ENCODE measurements around the gene VPS26A. TPM values are rescaled to one million over a fixed set of nuclear protein-coding genes. Genes with fewer than 3 reads are reported as not detected.

The VPS26A gene
- total RNA-seq, result 10 to 100 TPM; 38.9 to 39.5 TPM

DNA sequence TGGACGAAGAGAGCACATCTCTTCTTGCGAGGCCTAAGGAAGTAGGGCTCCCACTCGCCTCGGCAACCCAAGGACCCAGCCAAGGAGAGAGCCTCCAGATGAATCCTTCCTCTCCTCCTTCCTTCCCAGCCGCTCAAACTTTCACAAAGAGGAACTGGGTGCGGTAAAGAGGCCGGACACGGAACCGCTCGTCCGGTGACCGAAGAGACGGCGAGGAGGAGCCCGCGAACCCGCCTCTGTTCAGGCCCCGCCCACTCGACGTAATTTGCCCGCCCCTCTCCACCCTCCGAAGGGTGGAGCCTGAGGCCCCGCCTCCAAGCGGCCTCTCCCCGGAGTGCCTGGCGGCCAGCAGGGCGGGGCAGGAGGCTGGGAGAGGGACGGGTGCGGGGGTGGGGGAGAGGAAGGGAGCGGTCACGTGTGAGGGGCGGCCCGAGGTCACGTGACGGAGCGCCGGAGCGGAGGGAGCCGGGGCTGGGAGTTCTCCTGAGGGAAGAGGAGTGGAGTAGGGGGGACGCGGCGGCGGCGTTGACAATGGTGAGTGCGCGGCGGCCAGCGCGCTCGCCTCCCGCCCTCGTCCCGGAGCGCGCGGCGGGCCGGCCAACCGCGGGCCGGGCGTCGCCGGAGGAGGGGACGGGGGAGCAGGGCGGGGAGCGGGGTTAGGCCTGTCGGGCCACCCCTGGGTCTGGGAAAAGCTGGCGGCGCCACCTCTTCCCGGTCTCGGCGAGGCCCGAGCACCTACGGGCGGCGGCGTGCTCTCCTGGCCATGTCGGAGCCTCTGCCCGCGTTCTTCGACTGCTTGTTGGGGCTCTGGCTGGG lies at the start of gene VPS26A:
Gene VPS26A (plus strand): TSS at position 432 of the 816 bp plus-strand sequence. CDS start 100 bp downstream, at position 532.
- peak within 1 kb of the TSS; percentile 95 for H3K27ac Mint-ChIP-seq
- DNase-seq, result peak; percentile 99
- no peaks in the 10 kb centered on the region for H3K36me3 Mint-ChIP-seq
- peaks cover 29% of the 10 kb centered on the region for H3K4me1 Mint-ChIP-seq
- no peaks in the 10 kb centered on the region for H3K27me3 Mint-ChIP-seq
- no peaks in the 10 kb centered on the region for H3K9me3 Mint-ChIP-seq
- peak within 1 kb of the TSS; percentile 94 for H3K4me3 Mint-ChIP-seq

- H3K4me3 Mint-ChIP-seq, result no peak overlapping the region
- H3K27ac Mint-ChIP-seq, result no peak overlapping the region
- no peaks in the 10 kb centered on the region for H3K27me3 Mint-ChIP-seq
- no peaks in the 10 kb centered on the region for H3K36me3 Mint-ChIP-seq
- H3K9me3 Mint-ChIP-seq, result no peaks in the 10 kb centered on the region
- peaks cover 6% of the 10 kb centered on the region for H3K4me1 Mint-ChIP-seq
- DNase-seq, result no peak
Measured at GRCh38 chr10:69074532-69074931, 49.4 kb upstream of the VPS26A start.

- H3K4me1 Mint-ChIP-seq, result peaks cover 6% of the 10 kb centered on the region
- H3K36me3 Mint-ChIP-seq, result no peaks in the 10 kb centered on the region
- no peak overlapping the region for H3K27ac Mint-ChIP-seq
- no peak overlapping the region for H3K4me3 Mint-ChIP-seq
- H3K27me3 Mint-ChIP-seq, result no peaks in the 10 kb centered on the region
- H3K9me3 Mint-ChIP-seq, result no peaks in the 10 kb centered on the region
- DNase-seq, result no peak
Measured at GRCh38 chr10:69075431-69075830, 48.5 kb upstream of the VPS26A start.

DNA sequence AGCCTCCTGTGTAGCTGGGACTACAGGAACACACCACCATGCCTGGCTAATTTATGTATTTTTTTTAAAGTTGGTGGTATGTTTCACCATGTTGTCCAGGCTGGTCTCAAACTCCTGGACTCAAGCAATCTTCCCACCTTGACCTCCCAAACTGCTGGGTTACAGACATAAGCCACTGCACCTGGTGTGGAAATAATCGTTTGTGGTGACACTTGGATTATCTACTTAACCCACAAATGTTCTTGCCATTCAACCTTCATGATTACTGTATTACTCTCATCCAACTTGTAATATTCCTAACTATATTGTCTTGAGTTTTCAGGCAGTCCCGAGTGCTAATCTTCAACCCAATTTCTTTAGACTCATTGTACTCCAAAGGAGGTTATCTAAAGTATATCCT lies 45.7 kb upstream of the VPS26A start:
- Mint-ChIP-seq H3K9me3 (no peaks in the 10 kb centered on the region), H3K4me1 (peaks cover 2% of the 10 kb centered on the region), H3K27me3 (no peaks in the 10 kb centered on the region), H3K27ac (no peak overlapping the region), H3K36me3 (no peaks in the 10 kb centered on the region), H3K4me3 (no peak overlapping the region)
- no peak for DNase-seq

- no peak overlapping the region for H3K4me3 Mint-ChIP-seq
- no peak overlapping the region for H3K27ac Mint-ChIP-seq
- H3K27me3 Mint-ChIP-seq, result no peaks in the 10 kb centered on the region
- H3K4me1 Mint-ChIP-seq, result peaks cover 3% of the 10 kb centered on the region
- no peaks in the 10 kb centered on the region for H3K36me3 Mint-ChIP-seq
- DNase-seq, result no peak
- H3K9me3 Mint-ChIP-seq, result no peaks in the 10 kb centered on the region
Measured at GRCh38 chr10:69080226-69080625, 43.8 kb upstream of the VPS26A start.

DNA sequence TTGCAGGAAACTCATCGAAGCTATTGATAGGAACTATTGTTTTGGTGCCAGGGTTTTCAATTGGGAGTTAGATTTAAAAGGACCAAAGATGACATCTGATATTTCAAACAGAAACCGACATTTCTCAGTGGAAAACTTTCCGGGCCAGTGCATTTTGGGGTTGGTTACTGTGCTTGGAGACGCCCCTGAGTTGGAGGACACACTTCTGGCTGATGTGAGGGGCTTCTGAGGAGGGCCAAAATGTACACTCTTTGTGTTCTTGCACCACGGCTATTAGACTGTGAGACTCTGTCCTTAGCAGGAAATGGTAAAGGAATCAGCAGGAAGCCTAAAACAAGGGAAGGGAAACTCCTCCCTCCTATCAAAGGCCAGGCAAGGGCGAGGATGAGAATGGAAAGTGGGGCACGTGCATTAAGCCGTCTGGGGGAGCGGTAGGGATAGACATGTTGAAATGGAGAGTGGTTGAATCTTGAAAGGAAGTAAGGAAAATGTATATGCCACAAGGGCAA lies 37.9 kb upstream of the VPS26A start:
- peak overlapping the region; percentile 67 for H3K4me3 Mint-ChIP-seq
- H3K9me3 Mint-ChIP-seq, result peaks cover 2% of the 10 kb centered on the region
- peak overlapping the region; percentile 89 for H3K27ac Mint-ChIP-seq
- no peak for DNase-seq
- no peaks in the 10 kb centered on the region for H3K27me3 Mint-ChIP-seq
- H3K36me3 Mint-ChIP-seq, result peaks cover 33% of the 10 kb centered on the region
- peaks cover 45% of the 10 kb centered on the region for H3K4me1 Mint-ChIP-seq

DNA sequence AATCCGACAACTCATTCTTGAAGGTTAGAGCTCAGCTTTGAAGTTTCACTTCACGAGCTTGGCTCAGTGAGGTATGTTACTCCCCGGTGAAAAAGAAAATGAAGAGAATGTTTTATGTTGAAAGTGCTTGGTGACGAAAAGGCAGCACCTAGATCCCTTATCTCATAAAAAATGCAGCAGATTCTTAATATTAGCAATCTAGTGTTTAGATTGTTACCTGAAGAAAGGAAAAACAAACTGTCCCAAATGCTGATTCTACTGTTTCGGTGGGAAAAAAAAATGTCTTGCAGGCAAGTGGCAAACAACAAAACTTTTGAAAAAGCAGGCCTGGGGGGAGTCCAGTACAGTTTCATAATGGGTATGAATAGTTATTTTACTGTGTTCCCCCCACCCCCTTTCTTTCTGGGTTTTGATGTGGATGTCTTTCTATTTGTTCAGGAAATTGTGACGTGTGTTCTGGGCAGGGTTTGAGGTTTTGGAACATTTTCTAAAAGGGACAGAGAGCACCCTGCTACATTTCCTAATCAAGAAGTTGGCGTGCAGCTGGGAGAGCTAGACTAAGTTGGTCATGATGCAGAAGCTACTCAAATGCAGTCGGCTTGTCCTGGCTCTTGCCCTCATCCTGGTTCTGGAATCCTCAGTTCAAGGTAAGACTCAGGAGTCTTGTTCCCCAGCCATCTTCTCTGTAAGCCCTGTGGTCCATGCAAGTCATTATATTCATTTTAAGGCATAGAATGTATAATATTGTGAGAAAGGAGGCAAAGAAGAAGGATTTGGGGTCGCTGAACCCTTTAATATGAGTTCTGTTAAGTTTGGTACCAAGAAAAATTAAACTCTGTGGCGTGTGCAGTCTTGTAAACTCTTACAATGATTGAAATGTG lies 36.1 kb upstream of the VPS26A start, which contains the start of gene SRGN:
Gene SRGN (plus strand): TSS at position 514 of the 881 bp plus-strand sequence. CDS start 55 bp downstream, at position 569.
- Mint-ChIP-seq H3K36me3 (peaks cover 44% of the 10 kb centered on the region), H3K9me3 (peaks cover 2% of the 10 kb centered on the region), H3K4me3 (peak within 1 kb of the TSS; percentile 94), H3K4me1 (peaks cover 61% of the 10 kb centered on the region), H3K27ac (peak within 1 kb of the TSS; percentile 96), H3K27me3 (no peaks in the 10 kb centered on the region)
- peak; percentile 78 for DNase-seq

DNA sequence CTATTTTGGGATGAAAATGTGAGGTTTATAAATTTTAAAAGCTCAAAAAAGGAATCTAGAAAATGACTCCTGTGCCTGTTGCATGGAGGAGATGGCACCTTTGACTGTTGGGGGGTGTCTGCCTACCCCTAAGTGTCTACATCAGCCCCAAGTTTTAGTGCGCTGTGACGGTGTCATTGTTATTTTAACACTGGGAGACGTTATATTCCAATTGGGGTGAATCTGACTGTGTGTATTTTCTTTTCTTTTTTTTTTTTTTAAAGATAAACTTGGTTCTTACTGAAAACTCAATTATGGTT lies 35.6 kb upstream of the VPS26A start:
- H3K27me3 Mint-ChIP-seq, result no peaks in the 10 kb centered on the region
- H3K36me3 Mint-ChIP-seq, result peaks cover 48% of the 10 kb centered on the region
- peaks cover 2% of the 10 kb centered on the region for H3K9me3 Mint-ChIP-seq
- peaks cover 66% of the 10 kb centered on the region for H3K4me1 Mint-ChIP-seq
- peak overlapping the region; percentile 96 for H3K27ac Mint-ChIP-seq
- peak; percentile 11 for DNase-seq
- peak overlapping the region; percentile 94 for H3K4me3 Mint-ChIP-seq

DNA sequence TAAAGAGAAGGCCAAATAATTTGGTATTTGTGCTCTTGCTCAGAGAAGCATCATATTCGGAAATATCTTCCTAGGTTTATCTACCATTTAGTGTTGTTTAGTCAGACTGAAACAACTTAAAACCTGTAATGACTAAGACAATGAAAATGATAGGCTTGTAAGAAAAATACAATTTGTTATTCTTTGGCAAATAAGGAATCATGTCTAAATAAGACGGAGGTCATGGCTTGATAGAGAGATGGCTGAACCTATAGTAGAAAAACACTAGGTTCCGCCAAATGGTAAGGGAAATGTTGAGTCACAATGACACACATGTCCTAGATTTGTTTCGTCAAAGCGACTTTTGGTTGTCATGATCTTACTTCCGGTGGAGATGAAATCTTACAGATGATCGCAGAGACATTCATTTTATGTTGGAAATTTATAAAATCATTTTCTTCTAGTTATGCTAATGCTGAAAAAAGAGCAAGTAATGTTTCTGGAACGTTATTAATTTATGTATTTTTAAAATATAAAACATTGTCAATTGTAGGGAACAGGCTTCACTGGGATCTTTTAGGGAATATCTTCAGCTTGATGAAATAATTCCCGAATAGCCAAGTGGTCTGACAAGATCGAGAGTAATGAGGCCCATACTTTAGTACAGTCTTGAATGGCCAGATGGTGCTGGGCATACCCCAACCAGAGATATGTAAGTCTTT lies 35.0 kb upstream of the VPS26A start:
- peak; percentile 10 for DNase-seq
- peaks cover 70% of the 10 kb centered on the region for H3K4me1 Mint-ChIP-seq
- H3K9me3 Mint-ChIP-seq, result peaks cover 2% of the 10 kb centered on the region
- H3K27me3 Mint-ChIP-seq, result no peaks in the 10 kb centered on the region
- peak overlapping the region; percentile 94 for H3K4me3 Mint-ChIP-seq
- H3K27ac Mint-ChIP-seq, result peak overlapping the region; percentile 96
- H3K36me3 Mint-ChIP-seq, result peaks cover 50% of the 10 kb centered on the region

GRCh38 chr10:69089638-69090599 lies 34.1 kb upstream of the VPS26A start:
- no peaks in the 10 kb centered on the region for H3K27me3 Mint-ChIP-seq
- peak; percentile 82 for DNase-seq
- H3K27ac Mint-ChIP-seq, result peak overlapping the region; percentile 96
- peaks cover 2% of the 10 kb centered on the region for H3K9me3 Mint-ChIP-seq
- peaks cover 50% of the 10 kb centered on the region for H3K36me3 Mint-ChIP-seq
- H3K4me3 Mint-ChIP-seq, result peak overlapping the region; percentile 94
- H3K4me1 Mint-ChIP-seq, result peaks cover 72% of the 10 kb centered on the region

DNA sequence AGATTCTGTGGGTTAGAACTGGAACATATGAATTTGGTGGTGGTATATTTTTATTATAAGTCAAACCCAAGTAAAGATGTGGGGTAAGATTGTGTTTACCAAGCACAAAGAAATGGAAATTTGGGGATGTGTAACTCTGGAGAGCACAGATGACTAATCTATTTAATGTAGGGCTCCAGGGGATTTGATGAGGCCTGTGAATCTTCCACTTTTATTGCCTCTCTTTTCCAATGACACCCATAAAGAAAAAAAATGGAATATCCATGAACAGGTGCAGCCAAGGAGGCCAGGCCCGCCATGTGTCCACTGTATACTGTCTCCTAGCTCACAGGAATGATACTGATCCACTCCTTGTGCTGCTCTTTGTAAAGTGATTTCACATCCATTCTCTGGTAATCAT lies 33.3 kb upstream of the VPS26A start:
- peaks cover 67% of the 10 kb centered on the region for H3K4me1 Mint-ChIP-seq
- no peak for DNase-seq
- H3K9me3 Mint-ChIP-seq, result peaks cover 2% of the 10 kb centered on the region
- H3K27me3 Mint-ChIP-seq, result no peaks in the 10 kb centered on the region
- peak overlapping the region; percentile 96 for H3K27ac Mint-ChIP-seq
- H3K36me3 Mint-ChIP-seq, result peaks cover 53% of the 10 kb centered on the region
- peak overlapping the region; percentile 94 for H3K4me3 Mint-ChIP-seq

- Mint-ChIP-seq H3K27ac (peak overlapping the region; percentile 96), H3K27me3 (no peaks in the 10 kb centered on the region), H3K36me3 (peaks cover 51% of the 10 kb centered on the region), H3K4me1 (peaks cover 66% of the 10 kb centered on the region), H3K9me3 (peaks cover 2% of the 10 kb centered on the region), H3K4me3 (peak overlapping the region; percentile 94)
- DNase-seq, result no peak
Measured at GRCh38 chr10:69091143-69091651, 32.8 kb upstream of the VPS26A start.

- H3K4me1 Mint-ChIP-seq, result peaks cover 58% of the 10 kb centered on the region
- H3K4me3 Mint-ChIP-seq, result no peak overlapping the region
- H3K9me3 Mint-ChIP-seq, result peaks cover 2% of the 10 kb centered on the region
- peaks cover 52% of the 10 kb centered on the region for H3K36me3 Mint-ChIP-seq
- H3K27ac Mint-ChIP-seq, result peak overlapping the region; percentile 40
- H3K27me3 Mint-ChIP-seq, result no peaks in the 10 kb centered on the region
- DNase-seq, result peak; percentile 71
Measured at GRCh38 chr10:69092959-69093850, 30.8 kb upstream of the VPS26A start.

Data from activated naive CD8-positive, alpha-beta T cell treated with anti-CD3 and anti-CD28 coated beads for 36 hours (primary cell).